ENCODE measurements around the gene CLEC20A.

The CLEC20A gene

DNA sequence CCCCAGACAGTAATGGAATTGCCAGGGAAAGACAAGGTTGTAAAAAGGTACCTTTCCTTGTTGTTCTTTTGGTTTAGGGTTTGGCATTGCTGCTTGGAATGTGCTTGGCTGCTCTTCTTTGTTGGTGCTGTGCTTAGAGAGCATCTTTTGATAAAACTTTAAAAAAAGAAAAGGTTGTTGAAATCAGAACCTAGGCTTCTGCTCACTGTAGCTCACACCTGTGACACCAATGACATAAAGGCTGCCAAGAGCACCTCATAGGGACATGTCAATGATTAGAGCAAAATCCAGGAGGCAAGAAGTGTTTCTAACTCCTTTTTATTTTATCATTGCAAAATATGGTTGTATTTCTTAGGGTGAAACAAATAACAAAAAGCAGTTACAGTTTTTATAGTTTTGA, 28.9 kb downstream of the CLEC20A start:
- DNase-seq = no peak

DNA sequence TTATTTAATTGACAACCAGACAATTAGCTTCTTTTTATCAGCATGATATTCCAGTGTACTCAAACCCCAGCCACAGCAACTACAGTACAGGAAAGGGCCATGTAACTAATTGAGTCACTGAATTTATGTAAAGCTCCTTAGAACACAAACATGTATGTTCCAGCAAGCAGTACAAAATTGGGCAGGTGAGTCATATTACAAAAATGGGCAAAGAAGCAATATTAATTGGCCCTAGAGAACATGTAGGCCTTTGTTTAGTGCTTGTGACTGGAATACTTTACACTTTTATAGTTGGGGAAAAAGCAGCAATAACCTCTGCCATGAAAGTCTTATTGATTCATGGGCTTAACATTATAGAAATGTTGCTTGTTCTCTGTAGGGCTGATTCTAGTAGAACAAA, 31.8 kb downstream of the CLEC20A start:
- no peak for DNase-seq

DNA sequence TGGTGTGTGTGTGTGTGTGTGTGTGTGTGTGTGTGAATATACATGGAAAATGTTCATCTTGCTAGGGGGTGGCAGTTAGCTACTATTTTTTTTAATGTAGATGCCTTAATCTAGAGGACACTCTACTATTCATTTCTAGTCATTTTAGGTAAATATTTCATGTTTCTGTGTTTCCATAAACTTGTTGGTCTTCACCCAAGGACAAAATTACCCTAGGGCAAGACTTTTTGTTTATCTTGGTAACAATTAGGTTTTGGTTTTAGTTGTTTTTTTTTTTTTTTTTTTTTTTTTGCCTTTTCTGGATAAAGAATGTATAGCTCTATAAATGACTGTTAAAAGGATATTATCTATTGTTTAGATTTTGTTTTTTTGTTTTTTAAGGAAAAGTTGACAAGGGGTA, 32.2 kb downstream of the CLEC20A start:
- no peak for DNase-seq

- DNase-seq = no peak
Observed at GRCh38 chr1:178464141-178464540, 32.6 kb downstream of the CLEC20A start.

DNA sequence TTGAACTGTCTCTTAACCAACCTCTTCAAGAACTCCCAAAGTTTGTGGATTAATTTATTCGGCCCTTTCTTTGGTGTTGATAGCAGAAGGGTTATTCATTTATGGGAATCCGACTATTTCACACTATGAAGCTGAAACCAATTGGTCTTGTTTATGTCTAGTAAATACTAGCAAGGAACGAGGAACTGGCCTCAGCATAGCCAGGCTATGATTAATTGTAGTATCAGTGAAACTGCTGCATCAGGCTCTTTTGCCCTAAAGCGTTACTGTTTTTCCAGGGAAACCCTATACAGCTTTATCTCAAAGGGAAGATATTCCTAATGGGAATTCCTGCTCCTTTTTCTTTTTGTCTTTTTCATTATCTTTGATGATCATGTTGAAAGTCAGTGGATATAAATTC, 35.1 kb downstream of the CLEC20A start:
- no peak for DNase-seq

DNA sequence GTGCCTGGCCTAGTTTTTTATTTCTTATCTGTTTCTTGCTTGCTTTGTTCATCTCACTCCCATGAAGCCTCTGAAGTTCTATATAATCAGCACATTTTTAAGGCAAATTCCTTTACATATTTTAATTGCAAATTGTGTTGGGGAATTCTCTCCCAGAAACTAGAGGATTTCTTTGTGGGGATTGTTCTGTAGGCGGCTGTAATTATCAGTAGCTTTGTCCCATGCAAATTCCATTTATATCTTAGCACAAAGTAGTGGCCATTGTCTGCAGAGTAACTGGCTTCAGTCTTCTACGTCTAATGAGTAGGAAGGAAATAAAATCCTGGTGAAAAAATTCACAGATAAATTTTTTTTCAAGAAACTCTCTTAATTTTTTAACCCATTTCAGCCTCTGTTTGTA, 35.7 kb downstream of the CLEC20A start:
- no peak for DNase-seq

- no peak for DNase-seq
Observed at GRCh38 chr1:178458203-178458602, 38.6 kb downstream of the CLEC20A start.

- DNase-seq = peak; percentile 58
Observed at GRCh38 chr1:178457651-178458050, 39.1 kb downstream of the CLEC20A start.

- no peak for DNase-seq
Observed at GRCh38 chr1:178456472-178456871, 40.3 kb downstream of the CLEC20A start.

- no peak for DNase-seq
Observed at GRCh38 chr1:178452013-178452412, 44.8 kb downstream of the CLEC20A start.

DNA sequence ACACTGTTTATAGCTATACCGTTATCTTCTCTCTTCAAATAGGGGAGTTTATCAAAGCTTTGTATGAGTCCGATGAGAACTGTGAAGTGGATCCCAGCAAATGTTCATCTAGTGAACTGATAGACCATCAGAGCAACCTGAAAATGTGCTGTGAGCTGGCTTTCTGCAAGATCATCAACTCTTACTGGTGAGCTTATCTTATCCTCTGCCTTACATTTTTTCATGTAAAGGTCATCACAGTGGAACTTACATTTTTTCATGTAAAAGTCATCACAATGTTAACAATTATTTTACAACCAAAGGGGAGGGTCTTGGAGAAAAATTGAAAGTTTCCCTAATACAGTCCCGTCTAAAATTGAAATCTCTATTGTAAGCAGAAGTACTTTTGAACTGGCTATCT, 45.2 kb downstream of the CLEC20A start:
- no peak for DNase-seq

GRCh38 chr1:178450871-178451270, 45.9 kb downstream of the CLEC20A start:
- no peak for DNase-seq

GRCh38 chr1:178442925-178443324, 53.8 kb downstream of the CLEC20A start:
- DNase-seq = no peak

DNA sequence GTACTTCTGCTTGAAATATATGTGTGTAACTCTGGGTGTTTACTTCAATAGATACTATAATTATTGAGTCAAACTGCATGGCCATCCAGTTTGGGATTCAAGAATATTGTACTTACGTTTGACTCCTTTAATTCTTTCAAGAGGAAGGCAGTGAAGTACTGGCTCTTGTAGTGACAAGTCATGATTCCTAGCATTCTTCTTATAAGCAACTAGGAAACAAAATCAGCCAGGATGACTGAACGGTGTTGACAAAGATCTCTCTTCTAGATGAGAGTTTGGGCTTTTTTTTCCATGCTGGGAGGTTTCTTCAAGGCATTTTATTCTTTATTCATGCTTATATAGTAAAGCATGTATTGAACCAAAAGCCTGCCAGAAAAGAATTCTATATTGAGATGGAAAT, 58.3 kb downstream of the CLEC20A start:
- no peak for DNase-seq

DNA sequence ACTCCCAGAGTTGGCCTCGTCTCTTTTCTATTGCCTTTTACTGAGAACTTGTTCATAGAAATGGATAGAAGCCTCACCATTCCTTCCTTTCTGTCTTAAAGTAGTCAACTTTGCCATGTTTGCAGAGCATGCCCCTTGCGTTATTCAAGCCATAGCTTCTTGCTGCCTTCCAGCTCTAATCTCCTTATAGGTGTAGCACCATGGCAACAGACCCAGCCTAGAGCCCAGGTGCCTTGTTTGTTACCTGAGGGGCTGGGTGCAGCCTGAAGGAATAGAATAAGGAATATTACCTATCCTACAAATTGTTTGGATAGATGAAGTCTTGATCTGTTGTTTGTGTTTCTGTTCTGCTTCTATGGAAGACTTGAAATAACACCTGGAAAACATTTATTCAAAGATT, 59.9 kb downstream of the CLEC20A start:
- no peak for DNase-seq

GRCh38 chr1:178434899-178435435, 61.8 kb downstream of the CLEC20A start:
- no peak for DNase-seq

DNA sequence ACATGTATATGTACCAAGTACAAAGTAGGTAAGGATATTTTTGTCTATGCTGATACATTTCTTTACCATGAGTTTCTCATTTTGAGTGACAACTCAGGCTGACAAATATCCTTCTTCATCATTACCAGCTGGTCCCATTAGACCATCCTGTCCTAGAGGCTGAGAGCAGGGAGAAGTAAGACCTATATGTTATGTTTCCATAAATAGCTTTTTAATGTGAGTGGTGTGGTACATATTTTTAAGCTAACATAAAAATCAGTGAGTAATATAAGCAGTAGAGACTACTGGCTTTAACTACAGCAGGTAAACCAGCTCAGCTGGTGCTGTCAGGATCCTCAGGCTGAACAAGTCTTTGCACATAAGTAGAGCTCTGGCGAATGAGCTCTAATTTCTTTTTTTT, 62.4 kb downstream of the CLEC20A start:
- DNase-seq = no peak
